Measurements from ENCODE around the gene LHX3.

DNA sequence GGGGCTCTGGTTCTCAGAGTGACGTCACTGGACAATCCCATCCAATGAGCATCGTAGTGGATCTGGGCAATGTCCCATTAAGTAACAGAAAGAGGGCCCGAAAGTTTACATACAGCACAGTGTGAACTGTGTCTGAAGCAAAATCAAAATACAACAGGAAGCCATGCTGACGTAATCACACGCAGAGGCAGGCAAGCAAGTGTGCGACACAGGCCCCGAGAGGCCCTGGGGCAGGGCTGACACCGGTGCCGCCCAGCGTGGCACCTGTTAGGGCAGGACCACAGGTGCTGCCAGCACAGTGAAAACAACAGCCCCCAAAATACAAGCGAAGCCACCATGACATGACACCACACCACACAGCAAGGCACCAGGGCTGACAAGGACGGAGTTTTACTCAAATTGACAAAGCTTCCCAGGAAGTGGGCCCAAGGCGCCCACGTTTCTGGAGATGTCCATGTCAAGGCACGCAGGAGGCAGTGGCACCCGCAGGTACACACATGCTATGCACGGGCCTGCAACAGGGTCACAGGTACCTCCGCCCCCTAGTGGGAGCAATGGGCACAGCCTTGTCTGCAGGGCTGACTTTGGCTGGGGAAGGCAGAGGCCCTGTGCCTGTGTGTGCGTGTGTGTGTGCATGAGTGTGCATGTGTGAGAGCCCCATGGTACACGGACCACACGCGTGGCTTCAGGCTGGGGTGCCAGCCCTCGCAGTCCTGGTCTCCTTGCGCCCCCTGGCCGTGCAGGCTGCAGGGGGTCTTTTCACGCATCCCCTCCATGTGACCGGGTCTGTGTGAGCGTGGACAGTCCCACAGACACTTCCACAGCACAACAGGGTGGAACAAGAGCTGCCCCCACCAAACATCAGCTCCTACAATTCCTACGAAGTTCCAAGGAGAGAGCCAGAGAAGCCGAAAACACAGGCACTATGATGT is 21.1 kb upstream of the LHX3 start:
- TF ChIP-seq, protein P1, sequence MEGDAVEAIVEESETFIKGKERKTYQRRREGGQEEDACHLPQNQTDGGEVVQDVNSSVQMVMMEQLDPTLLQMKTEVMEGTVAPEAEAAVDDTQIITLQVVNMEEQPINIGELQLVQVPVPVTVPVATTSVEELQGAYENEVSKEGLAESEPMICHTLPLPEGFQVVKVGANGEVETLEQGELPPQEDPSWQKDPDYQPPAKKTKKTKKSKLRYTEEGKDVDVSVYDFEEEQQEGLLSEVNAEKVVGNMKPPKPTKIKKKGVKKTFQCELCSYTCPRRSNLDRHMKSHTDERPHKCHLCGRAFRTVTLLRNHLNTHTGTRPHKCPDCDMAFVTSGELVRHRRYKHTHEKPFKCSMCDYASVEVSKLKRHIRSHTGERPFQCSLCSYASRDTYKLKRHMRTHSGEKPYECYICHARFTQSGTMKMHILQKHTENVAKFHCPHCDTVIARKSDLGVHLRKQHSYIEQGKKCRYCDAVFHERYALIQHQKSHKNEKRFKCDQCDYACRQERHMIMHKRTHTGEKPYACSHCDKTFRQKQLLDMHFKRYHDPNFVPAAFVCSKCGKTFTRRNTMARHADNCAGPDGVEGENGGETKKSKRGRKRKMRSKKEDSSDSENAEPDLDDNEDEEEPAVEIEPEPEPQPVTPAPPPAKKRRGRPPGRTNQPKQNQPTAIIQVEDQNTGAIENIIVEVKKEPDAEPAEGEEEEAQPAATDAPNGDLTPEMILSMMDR (IDR thresholded peaks at IDR 0.05): peak; percentile 21 to 55 (median 51)
- TF ChIP-seq POLR2A (IDR thresholded peaks at IDR 0.05): no peak

All from uterus (tissue), 2 donors.